PC-3 (cell line): ENCODE results near the gene IRAK3. TPM values are rescaled to one million over a fixed set of nuclear protein-coding genes. Genes with fewer than 3 reads are reported as not detected.

Experiments used
- ATAC-seq: fragments of 200-7000 bp; cut with Tn5 transposase; 2 replicates; pipeline ENCODE4 v1.9.1; 2020; ENCODE audit warnings: mild to moderate bottlenecking, moderate library complexity
- BruUV-seq: library from RNA; stranded (reverse); fragments of 400-500 nt; replicated peaks from 2 replicates; lab custom pipeline; 2021; lab: Mats Ljungman, UMichigan
- CTCF ChIA-PET: fragments of 300-600 bp; sonication (Branson Sonifier 250); formaldehyde crosslinking; loops from one replicate; lab custom pipeline; 2022; ENCODE audit warnings: antibody characterized with exemption; lab: Charles Lee
- POLR2A ChIA-PET: fragments of 300-600 bp; sonication (Branson Sonifier 250); formaldehyde crosslinking; loops from one replicate; lab custom pipeline; 2022; ENCODE audit warnings: antibody characterized with exemption; ENCODE audit not compliant: unreplicated experiment; lab: Charles Lee
- DNase-seq: peaks from one replicate; pipeline ENCODE4 v3.0.0-alpha.2; 2015
- H2AFZ ChIP-seq: fragments of 300-600 bp; sonication (generic); 2 replicates; pipeline ENCODE4 v1.6.0; 2016; ENCODE audit warnings: antibody characterized with exemption, low read length
- H3F3A ChIP-seq: fragments of 300-600 bp; sonication (generic); one replicate; pipeline ENCODE4 v1.6.0; 2017; ENCODE audit warnings: antibody characterized with exemption, low read length, control low read depth, mild to moderate bottlenecking; ENCODE audit not compliant: unreplicated experiment
- H3K27ac ChIP-seq: fragments of 300-600 bp; sonication (generic); 2 replicates; pipeline ENCODE4 v1.5.1; 2016; ENCODE audit warnings: mild to moderate bottlenecking, low read length
- H3K27me3 ChIP-seq: fragments of 300-600 bp; sonication (generic); 2 replicates; pipeline ENCODE4 v1.6.1; 2016; ENCODE audit warnings: low read length, mixed read lengths
- H3K36me3 ChIP-seq: fragments of 300-600 bp; sonication (generic); 2 replicates; pipeline ENCODE4 v1.6.1; 2016; ENCODE audit warnings: low read depth, mixed run types, low read length, mixed read lengths
- H3K4me1 ChIP-seq: fragments of 300-600 bp; sonication (generic); 2 replicates; pipeline ENCODE4 v1.5.1; 2016; ENCODE audit warnings: low read length; ENCODE audit not compliant: insufficient read depth
- H3K4me2 ChIP-seq: fragments of 300-600 bp; sonication (generic); 2 replicates; pipeline ENCODE4 v1.6.0; 2016; ENCODE audit warnings: low read length
- H3K4me3 ChIP-seq: fragments of 300-600 bp; sonication (generic); 2 replicates; pipeline ENCODE4 v1.5.1; 2016; ENCODE audit warnings: mild to moderate bottlenecking, low read length, mixed read lengths
- H3K79me2 ChIP-seq: fragments of 300-600 bp; sonication (generic); 2 replicates; pipeline ENCODE4 v1.6.1; 2017; ENCODE audit warnings: low read length, mixed read lengths
- H3K9ac ChIP-seq: fragments of 300-600 bp; sonication (generic); 2 replicates; pipeline ENCODE4 v1.6.0; 2016; ENCODE audit warnings: mild to moderate bottlenecking, low read length
- H3K9me2 ChIP-seq: fragments of 300-600 bp; sonication (generic); replicated peaks from 2 replicates; pipeline ENCODE4 v1.6.1; 2016; ENCODE audit warnings: mixed run types, low read length, mixed read lengths
- H3K9me3 ChIP-seq: fragments of 300-600 bp; sonication (generic); 2 replicates; pipeline ENCODE4 v1.6.1; 2016; ENCODE audit warnings: low read length, mixed read lengths
- H4K20me1 ChIP-seq: fragments of 300-600 bp; sonication (generic); 2 replicates; pipeline ENCODE4 v1.6.1; 2016; ENCODE audit warnings: low read length, mixed read lengths
- EZH2 ChIP-seq: fragments of 300-600 bp; sonication (generic); IDR thresholded peaks from one replicate; pipeline ENCODE4 v1.6.1; 2017; ENCODE audit warnings: antibody characterized with exemption, mild to moderate bottlenecking, low read length; ENCODE audit not compliant: unreplicated experiment
- EZH2phosphoT487 ChIP-seq: fragments of 300-600 bp; sonication (generic); IDR thresholded peaks from 2 replicates; pipeline ENCODE4 v1.6.1; 2018; ENCODE audit warnings: mild to moderate bottlenecking, antibody characterized with exemption, low read length, borderline replicate concordance
- intact Hi-C: fragments of 100-400 bp; cut with micrococcal nuclease; formaldehyde crosslinking; loops from 2 replicates; pipeline ENCODE4 v1.9.0; 2023
- total RNA-seq: library from RNA; depleted of rRNA; stranded (reverse); fragments of >200 nt; gene quantifications from 2 replicates; pipeline ENCODE4 v1.2.3, GENCODE V29; 2014
- TF ChIP-seq, protein P1 (sequence below): fragments of 300-600 bp; sonication (generic); conservative IDR thresholded peaks from 2 replicates; pipeline ENCODE4 v1.5.1; 2017; ENCODE audit warnings: antibody characterized with exemption, low read depth, mild to moderate bottlenecking, low read length

The IRAK3 gene
- total RNA-seq, 1 experiment from 2014 or later: not detected

DNA sequence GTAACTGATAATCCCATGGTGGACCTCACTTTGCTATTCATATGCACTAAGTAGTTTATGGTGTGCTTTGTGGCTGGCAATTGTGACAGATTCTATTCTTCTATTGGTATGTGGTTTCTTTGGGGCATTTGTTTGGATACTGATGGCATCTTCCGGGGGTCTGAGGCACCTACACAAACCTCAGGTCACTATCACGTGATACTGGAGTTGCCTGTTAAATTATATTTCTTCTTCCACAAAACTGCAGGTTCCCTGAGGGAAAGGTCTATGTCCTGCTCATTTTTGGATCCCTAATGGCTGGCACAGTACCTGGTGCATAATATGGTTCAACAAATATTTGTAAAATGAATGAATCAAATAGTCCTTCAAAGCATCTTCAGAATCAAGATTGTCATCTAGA is 63.8 kb downstream of the IRAK3 start:
- Histone ChIP-seq H3K4me2 (no peak overlapping the region), H2AFZ (no peak overlapping the region), H3K4me1 (no peaks in the 10 kb centered on the region), H3K36me3 (no peaks in the 10 kb centered on the region), H3K9me2 (no peaks in the 10 kb centered on the region), H3K4me3 (no peak overlapping the region), H3K79me2 (no peaks in the 10 kb centered on the region), H3K27me3 (peaks cover 76% of the 10 kb centered on the region), H3K27ac (no peak overlapping the region), H3F3A (no peaks in the 10 kb centered on the region), H3K9ac (no peak overlapping the region), H4K20me1 (no peaks in the 10 kb centered on the region), H3K9me3 (no peaks in the 10 kb centered on the region)
- ChIA-PET CTCF (no interaction called here), POLR2A (no interaction called here)
- intact Hi-C loops: no loop called here
- ATAC-seq (no peak), DNase-seq (no peak)
- TF ChIP-seq EZH2 (no peak), EZH2phosphoT487 (no peak)
- TF ChIP-seq, protein P1, sequence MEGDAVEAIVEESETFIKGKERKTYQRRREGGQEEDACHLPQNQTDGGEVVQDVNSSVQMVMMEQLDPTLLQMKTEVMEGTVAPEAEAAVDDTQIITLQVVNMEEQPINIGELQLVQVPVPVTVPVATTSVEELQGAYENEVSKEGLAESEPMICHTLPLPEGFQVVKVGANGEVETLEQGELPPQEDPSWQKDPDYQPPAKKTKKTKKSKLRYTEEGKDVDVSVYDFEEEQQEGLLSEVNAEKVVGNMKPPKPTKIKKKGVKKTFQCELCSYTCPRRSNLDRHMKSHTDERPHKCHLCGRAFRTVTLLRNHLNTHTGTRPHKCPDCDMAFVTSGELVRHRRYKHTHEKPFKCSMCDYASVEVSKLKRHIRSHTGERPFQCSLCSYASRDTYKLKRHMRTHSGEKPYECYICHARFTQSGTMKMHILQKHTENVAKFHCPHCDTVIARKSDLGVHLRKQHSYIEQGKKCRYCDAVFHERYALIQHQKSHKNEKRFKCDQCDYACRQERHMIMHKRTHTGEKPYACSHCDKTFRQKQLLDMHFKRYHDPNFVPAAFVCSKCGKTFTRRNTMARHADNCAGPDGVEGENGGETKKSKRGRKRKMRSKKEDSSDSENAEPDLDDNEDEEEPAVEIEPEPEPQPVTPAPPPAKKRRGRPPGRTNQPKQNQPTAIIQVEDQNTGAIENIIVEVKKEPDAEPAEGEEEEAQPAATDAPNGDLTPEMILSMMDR: no peak
- no TSS peak for BruUV-seq

DNA sequence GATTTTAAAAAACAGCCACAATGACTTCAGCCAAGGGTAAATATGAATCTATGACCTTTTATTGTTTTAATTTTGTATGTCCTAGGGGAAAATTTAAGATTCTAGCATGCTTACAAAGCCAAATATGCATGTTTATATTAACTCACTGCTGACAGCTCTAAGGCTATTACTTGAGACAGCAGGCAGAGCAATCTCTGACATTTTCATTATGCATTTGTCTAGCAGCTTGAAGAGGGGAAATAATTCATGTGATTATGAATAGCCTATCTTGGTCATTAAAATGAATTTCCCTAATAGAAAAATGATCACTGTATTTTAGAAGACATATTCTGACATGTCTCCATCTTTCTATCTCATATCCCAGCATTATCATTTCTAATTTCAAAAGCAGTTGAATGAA is 66.7 kb downstream of the IRAK3 start:
- Histone ChIP-seq H3K9me3 (no peaks in the 10 kb centered on the region), H3K4me3 (no peak overlapping the region), H3K9me2 (no peaks in the 10 kb centered on the region), H3K27ac (no peak overlapping the region), H3K9ac (no peak overlapping the region), H4K20me1 (no peaks in the 10 kb centered on the region), H3K4me1 (no peaks in the 10 kb centered on the region), H3F3A (no peaks in the 10 kb centered on the region), H3K79me2 (no peaks in the 10 kb centered on the region), H3K27me3 (peaks cover 91% of the 10 kb centered on the region), H3K36me3 (no peaks in the 10 kb centered on the region), H3K4me2 (no peak overlapping the region), H2AFZ (no peak overlapping the region)
- BruUV-seq: no TSS peak
- ATAC-seq: no peak
- TF ChIP-seq EZH2 (no peak), EZH2phosphoT487 (no peak)
- TF ChIP-seq, protein P1: no peak
- intact Hi-C loops: no loop called here
- ChIA-PET CTCF (no interaction called here), POLR2A (no interaction called here)
- DNase-seq: no peak

DNA sequence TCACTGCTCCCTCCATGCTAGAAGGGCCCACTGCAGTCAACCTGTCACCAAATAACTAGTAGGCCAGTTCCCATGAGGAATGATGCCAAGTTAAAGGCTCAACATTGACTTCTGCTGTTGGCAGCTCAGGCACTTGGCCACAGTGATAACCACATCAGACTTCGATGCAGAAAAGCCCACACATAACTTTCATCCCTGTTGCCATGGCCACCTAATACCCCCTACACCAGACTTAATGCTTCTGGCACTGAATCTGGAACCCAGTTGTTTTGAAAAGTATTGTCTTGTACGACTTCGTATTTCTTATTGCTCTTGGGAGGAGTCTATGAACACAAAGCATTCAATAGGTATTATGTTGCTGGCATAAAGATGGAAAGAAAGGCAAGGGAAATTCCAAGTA is 69.0 kb downstream of the IRAK3 start:
- Histone ChIP-seq H3K9me2 (no peaks in the 10 kb centered on the region), H3K4me3 (no peak overlapping the region), H4K20me1 (no peaks in the 10 kb centered on the region), H3K27me3 (peaks cover 86% of the 10 kb centered on the region), H3K27ac (no peak overlapping the region), H3K4me2 (no peak overlapping the region), H3F3A (no peaks in the 10 kb centered on the region), H3K4me1 (no peaks in the 10 kb centered on the region), H3K9ac (no peak overlapping the region), H3K9me3 (no peaks in the 10 kb centered on the region), H2AFZ (no peak overlapping the region), H3K79me2 (no peaks in the 10 kb centered on the region), H3K36me3 (no peaks in the 10 kb centered on the region)
- intact Hi-C loops: no loop called here
- POLR2A ChIA-PET: no interaction called here
- CTCF ChIA-PET: no interaction called here
- no peak for DNase-seq
- no peak for ATAC-seq
- BruUV-seq: no TSS peak
- TF ChIP-seq EZH2 (no peak), EZH2phosphoT487 (no peak)
- TF ChIP-seq, protein P1: no peak
